SK-N-SH (cell line): ENCODE results near the gene MISP3. TPM values are rescaled to one million over a fixed set of nuclear protein-coding genes. Genes with fewer than 3 reads are reported as not detected.
"Not testable (repeated sequence)": the region's sequence is repeated elsewhere in the genome, so short reads cannot be mapped to it uniquely, and the experiment has no call there.

ENCODE experiments used
- CTCF ChIA-PET: fragments of 300-600, 350-600 bp; formaldehyde crosslinking; extraction: SDS; loops from one replicate; lab custom pipeline; 2021; lab: Yijun Ruan, JAX
- POLR2A ChIA-PET: fragments of 350-600 bp; sonication (Branson Sonifier 250); formaldehyde crosslinking; extraction: SDS; loops from one replicate; lab custom pipeline; 2020; ENCODE audit warnings: antibody characterized with exemption, inconsistent platforms; lab: Yijun Ruan, JAX
- DNase-seq: peaks from one replicate; pipeline ENCODE4 v3.0.0; 2012
- H2AFZ ChIP-seq: fragments of 200-600 bp; sonication (generic); 2 replicates; pipeline ENCODE4 v1.8.1; 2016; ENCODE audit warnings: antibody characterized with exemption, mild to moderate bottlenecking, low read depth
- H3F3A ChIP-seq: fragments of 200-600 bp; sonication (generic); replicated peaks from 2 replicates; pipeline ENCODE3; 2016; ENCODE audit warnings: antibody characterized with exemption, mild to moderate bottlenecking; ENCODE audit not compliant: insufficient read depth
- H3K27ac ChIP-seq, 2 experiments: fragments of 200-500 bp in 1 of 2; fragments of 200-600 bp in 1 of 2; sonication (Bioruptor generic) in 1 of 2; sonication (generic), shearing (Covaris generic) in 1 of 2; 2 replicates each; pipeline versions ENCODE4 v1.5.1 to v1.6.1; 2014 to 2016; ENCODE audit warnings: low read depth in 2 of 2, inconsistent platforms in 1 of 2, low read length in 1 of 2, mild to moderate bottlenecking in 1 of 2, mixed read lengths in 1 of 2
- H3K27me3 ChIP-seq: fragments of 200-600 bp; sonication (generic), shearing (Covaris generic); 2 replicates; pipeline ENCODE4 v1.6.1; 2016; ENCODE audit warnings: mixed run types; ENCODE audit not compliant: insufficient read depth
- H3K36me3 ChIP-seq, 2 experiments: fragments of 200-500 bp in 1 of 2; fragments of 200-600 bp in 1 of 2; sonication (Bioruptor generic) in 1 of 2; sonication (generic) in 1 of 2; replicated peaks in 1 of 2; 2 replicates each; pipeline versions ENCODE3 to v1.5.1; 2014 to 2016; ENCODE audit warnings: low read length in 1 of 2, mild to moderate bottlenecking in 1 of 2; ENCODE audit not compliant: insufficient read depth in 2 of 2, control insufficient read depth in 1 of 2
- H3K4me1 ChIP-seq, 2 experiments: fragments of 200-500 bp in 1 of 2; fragments of 200-600 bp in 1 of 2; sonication (Bioruptor generic) in 1 of 2; sonication (generic), shearing (Covaris generic) in 1 of 2; 2 replicates each; pipeline versions ENCODE4 v1.5.1 to v1.6.1; 2014 to 2016; ENCODE audit warnings: low read depth in 1 of 2, low read length in 1 of 2, mixed run types in 1 of 2; ENCODE audit not compliant: insufficient read depth in 2 of 2, control insufficient read depth in 1 of 2
- H3K4me2 ChIP-seq: fragments of 200-600 bp; sonication (generic), shearing (Covaris generic); 2 replicates; pipeline ENCODE4 v1.6.1; 2017; ENCODE audit warnings: mixed run types
- H3K4me3 ChIP-seq, 2 experiments: fragments of 200-500 bp in 1 of 2; fragments of 200-600 bp in 1 of 2; sonication (Bioruptor generic) in 1 of 2; sonication (generic), shearing (Covaris generic) in 1 of 2; 2 replicates each; pipeline versions ENCODE4 v1.5.1 to v1.8.1; 2014 to 2016; ENCODE audit warnings: low read depth in 2 of 2, inconsistent platforms in 1 of 2, low read length in 1 of 2, mild to moderate bottlenecking in 1 of 2, mixed read lengths in 1 of 2, moderate library complexity in 1 of 2
- H3K79me2 ChIP-seq: fragments of 200-600 bp; sonication (generic); 2 replicates; pipeline ENCODE4 v1.8.1; 2017; ENCODE audit warnings: mild to moderate bottlenecking; ENCODE audit not compliant: insufficient read depth
- H3K9ac ChIP-seq: fragments of 200-600 bp; sonication (generic); 2 replicates; pipeline ENCODE4 v1.6.1; 2017; ENCODE audit warnings: mixed run types
- H3K9me2 ChIP-seq: fragments of 200-600 bp; sonication (generic); 2 replicates; pipeline ENCODE4 v1.6.1; 2017; ENCODE audit warnings: mixed run types
- H3K9me3 ChIP-seq: fragments of 200-600 bp; sonication (generic); 2 replicates; pipeline ENCODE4 v1.6.1; 2017; ENCODE audit warnings: mixed run types, mild to moderate bottlenecking, moderate library complexity
- H4K20me1 ChIP-seq: fragments of 200-600 bp; sonication (generic); 2 replicates; pipeline ENCODE4 v1.6.1; 2017; ENCODE audit warnings: mild to moderate bottlenecking, mixed run types; ENCODE audit not compliant: insufficient read depth
- CHD2 ChIP-seq: fragments of 150-350 bp; IDR thresholded peaks from 2 replicates; pipeline ENCODE4 v1.6.1; 2018; ENCODE audit warnings: low read length; ENCODE audit not compliant: partially characterized antibody
- CTCF ChIP-seq: fragments of 200-600 bp; sonication (generic); IDR thresholded peaks from 2 replicates; pipeline ENCODE4 v1.6.1; 2017; ENCODE audit warnings: antibody characterized with exemption, mild to moderate bottlenecking, moderate library complexity
- ELF1 ChIP-seq: IDR thresholded peaks from 2 replicates; pipeline ENCODE4 v1.4.0; 2012
- EP300 ChIP-seq, 2 experiments: IDR thresholded peaks; 2 replicates each; pipeline versions ENCODE4 v1.4.0 to v1.6.1; 2012; ENCODE audit warnings: borderline replicate concordance in 1 of 2, low read depth in 1 of 2, low read length in 1 of 2
- EZH2phosphoT487 ChIP-seq: fragments of 200-600 bp; sonication (generic); IDR thresholded peaks from 2 replicates; pipeline ENCODE4 v1.6.1; 2017; ENCODE audit warnings: low read depth, mixed run types, mild to moderate bottlenecking, antibody characterized with exemption, moderate library complexity, borderline replicate concordance
- GABPA ChIP-seq: IDR thresholded peaks from 2 replicates; pipeline ENCODE4 v1.4.0; 2012; ENCODE audit warnings: low read depth, mild to moderate bottlenecking
- MAX ChIP-seq: IDR thresholded peaks from 2 replicates; pipeline ENCODE4 v1.4.0; 2012; ENCODE audit warnings: low read depth
- POLR2AphosphoS5 ChIP-seq: IDR thresholded peaks from 2 replicates; pipeline ENCODE4 v1.6.1; 2012; ENCODE audit warnings: low read depth, low read length
- RAD21 ChIP-seq: IDR thresholded peaks from 2 replicates; pipeline ENCODE4 v1.6.1; 2012; ENCODE audit warnings: mild to moderate bottlenecking, low read length
- RCOR1 ChIP-seq: fragments of 150-350 bp; IDR thresholded peaks from 2 replicates; pipeline ENCODE4 v1.6.1; 2017; ENCODE audit warnings: antibody characterized with exemption, low read length
- REST ChIP-seq: IDR thresholded peaks from 2 replicates; pipeline ENCODE4 v1.6.1; 2012; ENCODE audit warnings: mild to moderate bottlenecking, low read depth, low read length, moderate library complexity
- RFX5 ChIP-seq: IDR thresholded peaks from 2 replicates; pipeline ENCODE4 v1.6.1; 2012; ENCODE audit warnings: mild to moderate bottlenecking, improper control_type of control experiment, low read length
- SIN3A ChIP-seq: IDR thresholded peaks from 2 replicates; pipeline ENCODE4 v1.6.1; 2012; ENCODE audit warnings: low read depth, mild to moderate bottlenecking, low read length, moderate library complexity, borderline replicate concordance
- TAF1 ChIP-seq: IDR thresholded peaks from 2 replicates; pipeline ENCODE4 v1.6.1; 2012; ENCODE audit warnings: low read depth, mild to moderate bottlenecking, low read length, moderate library complexity, borderline replicate concordance
- USF2 ChIP-seq: fragments of 150-350 bp; IDR thresholded peaks from 2 replicates; pipeline ENCODE4 v1.6.1; 2017; ENCODE audit warnings: antibody characterized with exemption, low read length, low read depth, borderline replicate concordance
- WGBS: methylation state at CpG from one replicate; pipeline ENCODE4 v1.1.6; 2017; ENCODE audit warnings: low lambda C conversion rate; 5-methylcytosine and 5-hydroxymethylcytosine counted together
- polyA plus RNA-seq, 3 experiments: library from polyadenylated mRNA; depleted of rRNA; stranded (reverse); fragments of >200 nt; gene quantifications; 2 replicates each; pipeline ENCODE4 v1.2.3, GENCODE V29; 2012

The MISP3 gene
- polyA plus RNA-seq, 1 of the 3 experiments (the other 2 are of a cell fraction): 2.6 TPM

GRCh38 chr19:14023404-14024235, 49.0 kb upstream of the MISP3 start (continued):
- TF ChIP-seq USF2: no peak
- peak; percentile 49 for TF ChIP-seq RAD21
- TF ChIP-seq TAF1: no peak
- no peak for TF ChIP-seq EP300 (IDR thresholded peaks at IDR 0.05; ENCODE audit: borderline replicate concordance in 1 of 2, low read depth in 1 of 2, low read length in 1 of 2)
- TF ChIP-seq RFX5: no peak
- TF ChIP-seq SIN3A: no peak
- TF ChIP-seq POLR2AphosphoS5: peak; percentile 29; the same call in 1 of the 2 replicates
- TF ChIP-seq RCOR1: no peak
- TF ChIP-seq ELF1: peak; percentile 68; the same call in 1 of the 2 replicates
- TF ChIP-seq CTCF: peak; percentile 64
- no peak for TF ChIP-seq REST
- TF ChIP-seq MAX: no peak
- TF ChIP-seq EZH2phosphoT487: no peak
- TF ChIP-seq GABPA: peak; percentile 39; the same call in 1 of the 2 replicates
- no peak for TF ChIP-seq CHD2

GRCh38 chr19:14026652-14027192, 45.9 kb upstream of the MISP3 start:
- not testable (repeated sequence) for H3K4me2 ChIP-seq, H3K27me3 ChIP-seq, H3K79me2 ChIP-seq, H3K9me3 ChIP-seq, H3K9me2 ChIP-seq, H3K4me1 ChIP-seq, H3K4me3 ChIP-seq, H3K9ac ChIP-seq, H3K27ac ChIP-seq, H3K36me3 ChIP-seq, H2AFZ ChIP-seq, DNase-seq, H4K20me1 ChIP-seq
- 86% methylated on average over 5 of the region's 5 CpGs for WGBS
- H3F3A ChIP-seq: peaks cover 14% of the 10 kb centered on the region
- POLR2A ChIA-PET: interaction anchor here (0.7 to 1.0 kb wide), 2 partner anchors 124 to 295 kb away, joined by 5 to 6 read pairs; no protein-coding TSS in a partner anchor
- CTCF ChIA-PET: interaction anchor here (0.9 to 1.1 kb wide), 2 partner anchors 16 to 147 kb away, joined by 3 to 4 read pairs; no protein-coding TSS in a partner anchor
